ENCODE results near the gene SHROOM3. TPM values are rescaled to one million over a fixed set of nuclear protein-coding genes. Genes with fewer than 3 reads are reported as not detected.

The SHROOM3 gene
- total and polyA plus RNA-seq, 2 donors (not counting 1 experiment from before 2014, with no cell fraction given) = 0.91 to 1.5 TPM

DNA sequence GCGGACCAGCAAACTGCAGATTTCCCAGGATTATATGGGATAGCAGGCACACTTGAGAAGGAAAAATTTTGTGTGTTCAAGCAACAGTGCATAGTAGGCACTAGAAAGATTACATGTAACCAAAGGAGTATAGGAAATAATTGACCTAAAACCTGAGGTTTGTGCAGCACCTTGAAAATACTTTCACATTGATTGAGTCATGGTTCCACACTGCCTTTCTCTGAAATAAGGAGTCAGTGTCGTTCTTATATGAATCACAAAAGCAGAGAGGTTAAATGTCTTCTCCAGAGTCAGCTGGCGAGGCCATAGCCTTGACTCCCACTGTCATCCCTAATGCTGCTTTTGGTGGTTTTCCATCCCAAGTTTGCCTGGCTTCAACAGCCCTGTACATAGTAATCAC, 324.0 kb downstream of the SHROOM3 start:
- ChIA-PET CTCF (interaction anchor here (1.5 to 2.6 kb wide), 2 partner anchors 32 to 328 kb away, joined by 3 to 19 read pairs; no protein-coding TSS in a partner anchor), POLR2A (no interaction called here)
- Histone ChIP-seq H3K4me2 (replicated peaks; ENCODE audit: low read depth, low read length, poor library complexity, severe bottlenecking) (no peak overlapping the region), H2AFZ (ENCODE audit: insufficient read depth, low read depth, low read length, poor library complexity, severe bottlenecking) (no peak overlapping the region), H3K9ac (ENCODE audit: low read length) (no peak overlapping the region), H3K4me3 (ENCODE audit: control extremely low read depth in 1 of 5, extremely low read depth in 1 of 5, insufficient read depth in 1 of 5, low read depth in 2 of 5, low read length in 4 of 5) (no peak overlapping the region), H3K27ac (ENCODE audit: low read length in 2 of 2) (no peak overlapping the region), H4K20me1 (ENCODE audit: control insufficient read depth, insufficient read depth, low read length, poor library complexity, severe bottlenecking) (no peaks in the 10 kb centered on the region), H3K4me1 (ENCODE audit: control insufficient read depth in 2 of 2, insufficient read depth in 2 of 2, low read length in 2 of 2) (no peaks in the 10 kb centered on the region), H3K36me3 (replicated peaks in 1 of 2; ENCODE audit: control extremely low read depth in 1 of 2, control insufficient read depth in 1 of 2, extremely low read depth in 1 of 2, insufficient read depth in 2 of 2, low read length in 1 of 2) (no peaks in the 10 kb centered on the region), H3K9me3 (ENCODE audit: control extremely low read depth in 1 of 3, control insufficient read depth in 2 of 3, insufficient read depth in 1 of 3, low read length in 2 of 3) (peaks cover 0 to 2% (median 0%) of the 10 kb centered on the region in 3 donors), H3K27me3 (replicated peaks in 1 of 4; ENCODE audit: control extremely low read depth in 1 of 4, control insufficient read depth in 3 of 4, insufficient read depth in 4 of 4, low read length in 3 of 4) (no peaks in the 10 kb centered on the region), H3K79me2 (ENCODE audit: control insufficient read depth, insufficient read depth, low read length) (no peaks in the 10 kb centered on the region)
- no peak for TF ChIP-seq EZH2 (IDR thresholded peaks at IDR 0.05; ENCODE audit: borderline replicate concordance, insufficient read depth, low read depth, low read length, poor library complexity, severe bottlenecking)
- no peak for TF ChIP-seq CTCF (IDR thresholded peaks at IDR 0.05)
- 67% methylated on average over 2 of the region's 3 CpGs for WGBS (ENCODE audit: insufficient coverage)
- Mint-ChIP-seq H3K4me1 (no peaks in the 10 kb centered on the region), H3K4me3 (no peak overlapping the region), H3K27me3 (peaks cover 10% of the 10 kb centered on the region), H3K27ac (no peak overlapping the region), H3K9me3 (ENCODE audit: insufficient read depth) (no peaks in the 10 kb centered on the region)
- no peak for DNase-seq
- no peak for ATAC-seq (ENCODE audit: low read depth)
- intact Hi-C loops (cut with micrococcal nuclease) = loop anchor here (1.0 to 2.0 kb wide), 2 partner anchors 328 to 580 kb away; no protein-coding TSS in a partner anchor

DNA sequence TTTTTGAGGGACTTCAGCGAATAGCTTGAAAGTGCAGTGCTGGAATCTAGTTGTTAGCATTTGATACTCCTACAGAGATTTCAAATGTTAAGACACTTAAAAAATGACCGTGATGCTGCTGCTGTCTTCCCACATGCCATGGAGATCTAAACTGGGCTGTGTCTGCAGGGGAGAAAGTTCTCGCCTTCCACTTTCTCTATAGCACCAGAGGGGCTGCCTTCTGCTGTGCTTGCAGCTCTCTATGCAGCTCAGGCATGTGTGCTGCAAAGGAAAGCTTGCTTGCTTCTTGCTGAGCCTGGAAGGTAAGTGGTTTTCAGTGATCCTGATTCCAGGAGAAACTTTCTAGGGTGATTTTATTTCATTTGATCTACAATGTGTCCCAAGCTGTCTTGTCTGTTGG, 325.2 kb downstream of the SHROOM3 start:
- 100% methylated on average over 1 of the region's 3 CpGs for WGBS (ENCODE audit: insufficient coverage)
- Mint-ChIP-seq H3K4me3 (no peak overlapping the region), H3K9me3 (ENCODE audit: insufficient read depth) (no peaks in the 10 kb centered on the region), H3K27me3 (peaks cover 10% of the 10 kb centered on the region), H3K4me1 (no peaks in the 10 kb centered on the region), H3K27ac (no peak overlapping the region)
- CTCF ChIA-PET = interaction anchor here (0.9 to 2.6 kb wide), 4 partner anchors 30 to 580 kb away, joined by 3 to 19 read pairs (median 4); no protein-coding TSS in a partner anchor
- Histone ChIP-seq H3K4me1 (ENCODE audit: control insufficient read depth in 2 of 2, insufficient read depth in 2 of 2, low read length in 2 of 2) (no peaks in the 10 kb centered on the region), H3K9me3 (ENCODE audit: control extremely low read depth in 1 of 3, control insufficient read depth in 2 of 3, insufficient read depth in 1 of 3, low read length in 2 of 3) (peaks cover 0 to 2% (median 0%) of the 10 kb centered on the region in 3 donors), H3K36me3 (replicated peaks in 1 of 2; ENCODE audit: control extremely low read depth in 1 of 2, control insufficient read depth in 1 of 2, extremely low read depth in 1 of 2, insufficient read depth in 2 of 2, low read length in 1 of 2) (no peaks in the 10 kb centered on the region), H3K79me2 (ENCODE audit: control insufficient read depth, insufficient read depth, low read length) (no peaks in the 10 kb centered on the region), H3K9ac (ENCODE audit: low read length) (no peak overlapping the region), H4K20me1 (ENCODE audit: control insufficient read depth, insufficient read depth, low read length, poor library complexity, severe bottlenecking) (no peaks in the 10 kb centered on the region), H3K4me3 (ENCODE audit: control extremely low read depth in 1 of 5, extremely low read depth in 1 of 5, insufficient read depth in 1 of 5, low read depth in 2 of 5, low read length in 4 of 5) (no peak overlapping the region), H3K27ac (ENCODE audit: low read length in 2 of 2) (no peak overlapping the region), H3K4me2 (replicated peaks; ENCODE audit: low read depth, low read length, poor library complexity, severe bottlenecking) (no peak overlapping the region), H3K27me3 (replicated peaks in 1 of 4; ENCODE audit: control extremely low read depth in 1 of 4, control insufficient read depth in 3 of 4, insufficient read depth in 4 of 4, low read length in 3 of 4) (no peaks in the 10 kb centered on the region), H2AFZ (ENCODE audit: insufficient read depth, low read depth, low read length, poor library complexity, severe bottlenecking) (no peak overlapping the region)
- no peak for DNase-seq
- no peak for ATAC-seq (ENCODE audit: low read depth)
- TF ChIP-seq EZH2 (IDR thresholded peaks at IDR 0.05; ENCODE audit: borderline replicate concordance, insufficient read depth, low read depth, low read length, poor library complexity, severe bottlenecking) = no peak
- no peak for TF ChIP-seq CTCF (IDR thresholded peaks at IDR 0.05)
- POLR2A ChIA-PET = no interaction called here
- intact Hi-C loops (cut with micrococcal nuclease) = no loop called here
